MM.1S (cell line): Measurements from ENCODE around the gene S1PR2.

Experiments
- EZH2 ChIP-seq: fragments of 300-600 bp; sonication (generic); optimal IDR thresholded peaks from 2 replicates; pipeline ENCODE3; 2017; ENCODE audit warnings: low read depth, mild to moderate bottlenecking, antibody characterized with exemption, low read length, mixed read lengths
- EZH2phosphoT487 ChIP-seq: fragments of 300-600 bp; sonication (generic); IDR thresholded peaks from 2 replicates; pipeline ENCODE4 v1.6.1; 2018; ENCODE audit warnings: antibody characterized with exemption, low read length

DNA sequence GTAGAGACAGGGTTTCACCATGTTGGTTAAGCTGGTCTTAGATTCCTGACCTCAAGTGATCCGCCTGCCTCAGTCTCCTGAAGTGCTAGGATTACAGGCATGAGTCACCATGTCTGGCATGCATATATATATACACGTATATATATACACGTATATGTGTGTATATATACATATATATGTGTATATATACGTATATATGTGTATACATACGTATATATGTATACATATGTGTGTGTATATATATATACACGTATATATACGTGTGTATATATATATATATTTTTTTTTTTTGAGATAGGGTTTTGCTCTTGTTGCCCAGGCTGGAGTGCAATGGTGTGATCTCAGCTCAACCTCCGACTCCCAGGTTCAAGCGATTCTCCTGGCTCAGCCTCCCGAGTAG, 48.3 kb downstream of the S1PR2 start:
- TF ChIP-seq EZH2 (no peak), EZH2phosphoT487 (no peak)
